CMK (cell line): Measurements from ENCODE around the gene GABRG3.
"Not testable (repeated sequence)": the region's sequence is repeated elsewhere in the genome, so short reads cannot be mapped to it uniquely, and the experiment has no call there.

Source experiments
- DNase-seq: peaks from one replicate; pipeline ENCODE4 v3.0.0-alpha.2; 2010; ENCODE audit warnings: low read depth

Gene GABRG3

DNA sequence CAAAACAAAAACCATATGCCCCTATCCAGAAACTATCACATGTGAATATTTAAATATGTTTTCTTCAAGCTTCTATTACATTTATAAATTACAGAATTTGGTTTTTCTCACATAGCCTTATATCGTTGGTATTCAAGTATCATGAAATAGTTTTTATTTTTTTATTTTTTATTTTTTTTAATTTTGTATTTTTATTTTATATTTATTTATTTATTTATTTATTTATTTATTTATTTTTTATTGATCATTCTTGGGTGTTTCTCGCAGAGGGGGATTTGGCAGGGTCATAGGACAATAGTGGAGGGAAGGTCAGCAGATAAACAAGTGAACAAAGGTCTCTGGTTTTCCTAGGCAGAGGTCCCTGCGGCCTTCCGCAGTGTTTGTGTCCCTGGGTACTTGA is 32.0 kb downstream of the GABRG3 start:
- DNase-seq, result not testable (repeated sequence)

- not testable (repeated sequence) for DNase-seq
Measured at GRCh38 chr15:27004226-27004625, 33.2 kb downstream of the GABRG3 start.

- DNase-seq, result peak; percentile 29
Measured at GRCh38 chr15:27017168-27017809, 46.3 kb downstream of the GABRG3 start.

DNA sequence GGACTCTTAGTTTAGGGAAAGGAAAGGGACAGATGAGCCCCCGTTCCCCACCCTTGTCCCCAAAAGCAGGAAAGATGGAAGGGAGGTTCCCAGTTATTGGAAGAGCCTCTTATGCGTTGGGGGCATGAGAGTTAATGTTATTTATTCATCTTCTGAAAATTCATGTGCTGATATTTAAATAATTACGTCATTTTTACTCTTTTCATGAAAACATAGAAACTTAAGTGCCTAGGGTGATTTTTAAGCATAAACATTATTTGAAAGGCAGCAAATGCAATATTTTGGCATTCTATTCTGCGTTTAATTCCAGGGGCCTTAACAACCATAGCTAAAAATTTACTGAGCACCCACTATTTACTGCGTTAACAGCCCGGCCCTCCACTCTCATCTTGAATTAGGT is 48.7 kb downstream of the GABRG3 start:
- DNase-seq, result no peak

DNA sequence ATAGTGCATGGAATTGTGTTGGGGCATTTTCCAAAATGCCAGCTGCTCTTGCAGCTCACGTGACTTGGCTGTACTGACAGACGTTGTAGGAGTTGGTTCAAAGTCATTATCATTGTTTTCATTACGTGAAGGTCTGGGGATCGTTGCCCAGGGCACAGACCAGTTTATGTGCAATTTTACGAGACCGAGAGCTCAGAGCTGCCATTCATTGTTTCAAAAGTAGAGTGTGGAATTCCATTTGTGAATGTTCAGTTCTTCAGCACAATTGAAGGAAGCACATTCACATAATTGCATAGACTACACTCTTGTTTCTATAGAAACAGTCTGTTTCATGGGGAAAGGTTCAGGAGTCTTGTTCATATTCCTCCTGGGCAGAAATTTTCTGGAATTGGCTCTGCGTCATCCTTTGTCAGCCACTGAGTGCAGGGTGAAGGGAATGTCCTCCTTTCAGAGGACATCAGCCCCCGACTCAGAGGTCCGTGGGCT is 54.5 kb downstream of the GABRG3 start:
- no peak for DNase-seq

- no peak for DNase-seq
Measured at GRCh38 chr15:27027229-27027628, 56.2 kb downstream of the GABRG3 start.

DNA sequence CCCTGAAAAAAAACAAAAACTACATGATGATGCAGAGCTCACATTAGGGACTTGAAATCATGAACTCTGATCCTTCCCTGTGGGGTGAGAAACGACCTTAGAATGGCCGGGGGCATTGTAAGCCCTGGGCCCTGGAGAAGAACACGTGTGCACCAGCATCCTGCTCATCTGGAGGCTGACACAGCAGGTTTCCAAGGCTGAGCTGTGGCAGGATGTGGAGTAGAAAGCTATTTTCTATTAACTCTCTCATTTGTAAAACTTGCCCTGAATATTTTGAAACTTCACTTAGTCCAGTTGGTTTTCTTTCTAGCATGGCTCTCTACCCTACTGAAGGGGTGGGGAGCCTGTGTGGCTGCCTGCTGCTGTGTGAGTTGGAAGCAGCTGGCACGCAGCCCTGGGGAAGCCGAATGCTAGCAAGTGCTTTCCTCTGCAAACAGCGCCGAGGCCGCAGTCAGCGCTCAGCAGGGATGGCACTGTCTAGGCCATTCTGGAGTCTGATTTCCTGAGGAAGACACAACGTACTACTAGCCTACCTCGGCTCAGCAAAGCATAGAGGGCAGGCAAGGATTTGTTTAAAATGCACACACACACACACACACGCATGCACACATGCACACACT is 58.0 kb downstream of the GABRG3 start:
- no peak for DNase-seq

DNA sequence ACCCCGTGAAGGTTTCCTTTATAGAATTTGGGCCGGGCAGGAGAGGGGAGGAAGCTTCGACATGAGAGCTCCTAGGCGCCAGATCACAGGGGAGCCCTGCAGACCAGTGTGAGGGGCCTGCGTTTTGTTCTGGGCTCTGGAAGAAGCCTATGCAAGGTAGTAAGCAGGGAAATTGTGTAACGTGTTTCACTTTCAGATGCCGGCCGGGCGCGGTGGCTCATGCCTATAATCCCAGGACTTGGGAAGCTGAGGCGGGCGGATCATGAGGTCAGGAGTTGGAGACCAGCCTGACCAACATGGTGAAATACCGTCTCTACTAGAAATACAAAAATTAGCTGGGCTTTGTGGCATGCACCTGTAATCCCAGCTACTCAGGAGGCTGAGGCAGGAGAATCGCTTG is 65.2 kb downstream of the GABRG3 start:
- no peak for DNase-seq

GRCh38 chr15:27037501-27037900 is 66.5 kb downstream of the GABRG3 start:
- no peak for DNase-seq

GRCh38 chr15:27039152-27039551 is 68.2 kb downstream of the GABRG3 start:
- DNase-seq, result no peak

- DNase-seq, result no peak
Measured at GRCh38 chr15:27042230-27042629, 71.2 kb downstream of the GABRG3 start.

GRCh38 chr15:27042646-27043045 is 71.7 kb downstream of the GABRG3 start:
- no peak for DNase-seq

DNA sequence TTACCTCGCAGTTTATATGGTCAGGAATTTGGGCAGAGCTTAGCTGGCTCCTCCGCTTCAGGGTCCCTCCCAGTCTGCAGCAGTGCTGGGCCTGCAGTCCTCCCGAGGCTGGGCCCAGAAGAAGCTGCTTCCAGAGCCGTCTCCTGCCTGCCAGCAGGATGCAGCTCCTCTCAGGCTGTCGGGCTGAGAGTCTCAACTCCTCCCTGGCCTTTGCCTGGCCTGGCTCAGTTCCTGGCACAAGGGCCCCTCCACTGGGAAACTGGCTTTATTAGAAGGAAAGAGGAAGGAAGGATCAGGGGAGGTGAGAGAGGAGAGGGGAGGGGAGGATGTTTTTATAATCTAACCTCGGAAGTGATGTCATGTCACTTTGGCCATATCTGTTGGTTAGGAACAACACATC is 72.8 kb downstream of the GABRG3 start:
- DNase-seq, result no peak

- DNase-seq, result no peak
Measured at GRCh38 chr15:27045796-27046195, 74.8 kb downstream of the GABRG3 start.

GRCh38 chr15:27046880-27047279 is 75.9 kb downstream of the GABRG3 start:
- no peak for DNase-seq

DNA sequence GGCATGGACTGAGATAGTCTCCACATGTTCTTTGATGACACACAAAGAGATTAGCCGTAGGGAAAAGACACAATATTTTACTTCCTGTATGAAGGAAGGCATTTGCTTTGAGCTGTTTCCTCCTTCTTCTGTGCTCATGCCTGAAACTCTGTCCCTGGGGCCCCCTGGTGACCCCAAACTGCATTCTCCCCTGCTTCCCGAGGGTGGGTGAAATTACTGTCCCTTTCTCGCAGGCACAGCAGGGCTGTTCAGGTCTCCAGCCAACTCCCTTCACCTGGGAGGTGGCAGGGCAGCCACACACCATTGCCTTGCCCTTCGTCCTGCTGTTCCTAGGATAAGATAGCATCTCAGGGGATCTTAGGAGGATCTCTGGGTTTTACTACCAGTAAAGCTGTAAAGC is 79.2 kb downstream of the GABRG3 start:
- DNase-seq, result no peak

- no peak for DNase-seq
Measured at GRCh38 chr15:27054426-27054825, 83.4 kb downstream of the GABRG3 start.

DNA sequence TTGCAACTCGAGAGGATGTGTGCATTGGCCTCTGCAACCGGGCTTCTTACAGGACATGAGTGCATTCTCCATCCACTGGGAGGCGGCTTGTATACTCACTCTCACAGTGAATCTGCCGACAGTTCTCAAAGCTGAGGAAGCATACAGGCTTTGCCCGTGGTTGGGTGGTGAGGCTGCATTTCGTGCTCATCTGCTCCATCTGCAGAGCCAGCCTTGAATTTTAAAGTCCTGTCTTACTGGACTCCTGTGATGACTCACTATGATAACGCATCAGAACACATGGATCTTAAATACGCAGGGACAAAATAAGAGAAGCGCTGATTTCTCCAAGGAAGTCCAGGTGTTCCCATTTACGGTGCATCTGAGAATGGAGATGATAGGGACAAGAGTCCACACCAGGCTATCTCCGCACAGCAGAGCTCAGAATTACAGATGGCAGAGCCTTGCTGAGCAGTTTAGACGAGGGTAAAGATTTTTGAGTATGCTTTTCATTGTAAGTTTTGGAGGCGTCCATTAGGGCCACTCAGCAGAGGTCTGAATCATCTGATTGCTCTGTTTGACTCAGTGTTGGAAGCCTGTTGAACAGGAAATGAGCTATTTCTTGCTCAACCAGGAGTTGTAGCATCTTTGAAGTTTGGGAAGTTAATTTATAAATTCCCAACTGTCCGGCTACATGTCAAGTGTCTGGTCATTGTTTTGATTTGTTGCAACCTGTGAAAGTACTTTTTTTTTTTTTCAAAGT is 87.1 kb downstream of the GABRG3 start:
- DNase-seq, result no peak

- no peak for DNase-seq
Measured at GRCh38 chr15:27058939-27059338, 88.0 kb downstream of the GABRG3 start.

DNA sequence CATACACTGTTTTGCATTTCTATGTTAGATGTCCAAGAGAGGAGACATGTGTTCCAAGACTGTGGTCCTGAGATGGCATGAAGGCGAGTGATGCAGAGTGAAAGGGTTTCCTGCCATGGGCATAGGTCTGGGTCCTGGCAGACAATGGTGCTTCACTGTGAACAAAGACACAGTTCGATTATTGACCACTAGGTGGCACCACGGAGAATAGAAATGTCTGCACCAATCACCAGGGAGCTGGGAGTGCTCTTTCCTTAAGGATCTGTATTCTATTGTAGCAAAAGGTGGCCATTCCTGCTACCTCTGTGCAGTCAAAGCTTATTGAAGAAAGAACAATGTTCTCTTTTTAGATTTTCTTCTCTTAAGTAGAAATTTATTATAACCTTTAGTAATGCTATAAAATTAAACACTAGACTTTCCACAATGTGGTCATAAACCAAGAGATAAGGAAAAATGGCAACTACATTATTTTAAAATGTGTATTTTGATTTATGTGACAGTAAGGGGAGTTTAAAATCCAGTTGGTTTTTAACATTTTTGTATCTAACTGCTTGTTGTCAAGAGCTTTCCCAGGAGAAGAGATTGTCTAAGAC is 88.7 kb downstream of the GABRG3 start:
- DNase-seq, result peak; percentile 34

- DNase-seq, result no peak
Measured at GRCh38 chr15:27061739-27062138, 90.8 kb downstream of the GABRG3 start.

DNA sequence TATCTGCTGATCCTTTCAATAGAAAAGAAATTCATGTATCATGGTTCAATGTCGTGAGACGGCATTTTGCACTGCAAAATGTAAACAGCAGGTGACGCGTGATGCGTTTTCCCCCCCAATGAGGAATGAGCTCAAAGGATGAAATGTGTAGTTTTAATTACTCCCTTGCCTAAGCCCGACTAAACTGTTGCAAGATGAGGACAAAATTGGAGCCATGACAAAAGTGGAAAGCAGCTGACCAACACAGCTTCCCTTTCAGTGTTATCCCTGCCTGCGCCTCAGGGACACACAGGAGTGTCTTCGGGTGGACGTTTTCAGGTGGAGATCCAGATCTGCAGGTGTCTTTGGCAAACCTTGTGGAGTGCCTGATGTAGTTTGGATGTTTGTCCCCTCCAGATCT is 92.0 kb downstream of the GABRG3 start:
- DNase-seq, result no peak

DNA sequence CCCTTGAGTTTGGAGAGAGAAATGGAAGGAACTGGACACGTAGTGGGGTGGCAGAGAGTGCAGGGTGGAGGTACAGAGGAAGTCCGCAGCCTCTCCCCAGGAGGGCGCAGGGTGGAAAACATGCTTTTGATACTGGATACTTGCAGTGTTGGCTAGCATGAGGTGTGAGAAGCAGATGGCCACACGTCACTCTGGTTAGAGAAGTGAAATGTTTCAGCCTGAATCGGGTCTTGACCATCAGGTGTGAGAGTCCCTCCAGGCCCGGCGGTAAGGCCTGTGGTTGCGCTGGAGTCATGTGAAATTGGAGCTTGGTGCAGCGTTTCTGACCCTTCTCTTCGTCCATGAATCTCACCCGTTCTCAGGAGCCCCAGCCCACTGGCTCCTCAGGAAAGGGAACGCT is 93.1 kb downstream of the GABRG3 start:
- DNase-seq, result no peak
